H4 (cell line): Measurements from ENCODE around the gene GNG13. TPM values are rescaled to one million over a fixed set of nuclear protein-coding genes. Genes with fewer than 3 reads are reported as not detected.
"Not testable (repeated sequence)": the region's sequence is repeated elsewhere in the genome, so short reads cannot be mapped to it uniquely, and the experiment has no call there.

Experiments
- DNase-seq: peaks from one replicate; pipeline ENCODE4 v3.0.0-alpha.2; 2015; ENCODE audit warnings: low spot score
- total RNA-seq: library from RNA; depleted of rRNA; stranded (reverse); fragments of >200 nt; shearing (Covaris generic); gene quantifications from 2 replicates; pipeline ENCODE4 v1.2.3, GENCODE V29; 2014; rRNA removed

Gene GNG13
- total RNA-seq = not detected in 2 replicates

- DNase-seq = no peak
Measured at GRCh38 chr16:799948-800833, at the start of gene GNG13. Gene GNG13 (minus strand): TSS chr16:800734. CDS start chr16:799077, 1,657 bp downstream.

GRCh38 chr16:848510-849253, 48.1 kb upstream of the GNG13 start:
- DNase-seq = no peak

GRCh38 chr16:847681-848445, 47.3 kb upstream of the GNG13 start:
- DNase-seq = no peak

GRCh38 chr16:847151-847550, 46.6 kb upstream of the GNG13 start:
- DNase-seq = no peak

- DNase-seq = no peak
Measured at GRCh38 chr16:845351-845745, 44.8 kb upstream of the GNG13 start.

- DNase-seq = no peak
Measured at GRCh38 chr16:844638-845350, 44.3 kb upstream of the GNG13 start.

GRCh38 chr16:843771-844170, 43.2 kb upstream of the GNG13 start:
- DNase-seq = no peak

- DNase-seq = no peak
Measured at GRCh38 chr16:842711-843560, 42.4 kb upstream of the GNG13 start.

- no peak for DNase-seq
Measured at GRCh38 chr16:842061-842476, 41.5 kb upstream of the GNG13 start.

- no peak for DNase-seq
Measured at GRCh38 chr16:841455-842060, 41.0 kb upstream of the GNG13 start.

- no peak for DNase-seq
Measured at GRCh38 chr16:840561-841454, 40.3 kb upstream of the GNG13 start.

GRCh38 chr16:839643-840408, 39.3 kb upstream of the GNG13 start:
- DNase-seq = no peak

- DNase-seq = no peak
Measured at GRCh38 chr16:838741-839140, 38.2 kb upstream of the GNG13 start.

- DNase-seq = not testable (repeated sequence)
Measured at GRCh38 chr16:836822-837221, 36.3 kb upstream of the GNG13 start.

- DNase-seq = no peak
Measured at GRCh38 chr16:836221-836620, 35.7 kb upstream of the GNG13 start.

GRCh38 chr16:835373-835772, 34.8 kb upstream of the GNG13 start:
- DNase-seq = no peak

- DNase-seq = no peak
Measured at GRCh38 chr16:833411-833810, 32.9 kb upstream of the GNG13 start.

- no peak for DNase-seq
Measured at GRCh38 chr16:832652-833336, 32.3 kb upstream of the GNG13 start.
